RWPE1 (cell line): ENCODE measurements around the gene SPATA19.

Experiments used
- CTCF ChIA-PET: fragments of 350-600 bp; sonication (Branson Sonifier 250); formaldehyde crosslinking; extraction: SDS; loops from one replicate; lab custom pipeline; 2021; lab: Yijun Ruan, JAX
- POLR2A ChIA-PET: fragments of 400-600 bp; formaldehyde crosslinking; extraction: SDS; loops from one replicate; lab custom pipeline; 2020; ENCODE audit warnings: antibody characterized with exemption; ENCODE audit not compliant: low non-redundant PET; lab: Yijun Ruan, JAX
- DNase-seq: peaks from one replicate; pipeline ENCODE4 v3.0.0; 2012; ENCODE audit warnings: low spot score
- H3K27ac ChIP-seq: fragments of 450-650 bp; 2 replicates; pipeline ENCODE4 v1.5.1; 2017
- TF ChIP-seq, protein P1 (sequence below): fragments of 450-650 bp; conservative IDR thresholded peaks from 2 replicates; pipeline ENCODE4 v1.5.1; 2017; ENCODE audit warnings: low read depth, mild to moderate bottlenecking

Gene SPATA19

DNA sequence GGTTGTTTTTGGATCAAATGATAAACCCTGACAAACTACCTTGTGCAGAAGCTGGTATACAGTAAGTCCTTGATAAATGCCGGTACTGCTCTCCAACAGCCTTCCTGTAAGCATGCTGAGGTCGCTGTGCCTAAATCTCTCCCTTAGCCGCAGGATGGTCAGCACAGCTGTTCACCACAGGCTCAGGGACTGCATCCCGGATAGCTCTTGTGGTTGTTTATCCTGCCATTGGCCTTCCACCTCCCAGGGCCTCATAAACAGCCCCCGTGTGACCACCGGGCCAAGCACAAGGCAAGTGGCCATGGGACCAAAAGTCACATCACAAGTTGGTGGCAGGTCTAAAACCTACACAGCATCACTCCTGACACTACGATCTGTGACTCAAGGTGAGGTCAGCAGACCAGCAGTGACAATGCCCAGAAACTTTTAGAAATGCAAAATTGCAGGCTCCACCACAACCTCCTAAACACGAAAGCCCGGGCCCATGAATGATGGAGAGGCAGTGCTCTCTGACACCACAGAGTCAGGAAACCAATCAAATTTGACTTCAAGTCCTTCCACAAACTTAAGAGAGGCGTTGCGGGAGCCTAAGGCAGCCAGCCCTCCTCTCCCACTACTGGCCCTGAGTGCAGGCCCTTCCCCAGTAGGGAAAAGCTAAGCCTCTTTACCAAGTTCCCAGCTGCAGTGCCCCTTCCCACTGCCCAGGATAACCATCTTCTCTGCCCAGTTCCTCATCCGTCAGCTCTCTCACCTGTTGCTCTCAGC, 3.9 kb downstream of the SPATA19 start:
- TF ChIP-seq, protein P1, sequence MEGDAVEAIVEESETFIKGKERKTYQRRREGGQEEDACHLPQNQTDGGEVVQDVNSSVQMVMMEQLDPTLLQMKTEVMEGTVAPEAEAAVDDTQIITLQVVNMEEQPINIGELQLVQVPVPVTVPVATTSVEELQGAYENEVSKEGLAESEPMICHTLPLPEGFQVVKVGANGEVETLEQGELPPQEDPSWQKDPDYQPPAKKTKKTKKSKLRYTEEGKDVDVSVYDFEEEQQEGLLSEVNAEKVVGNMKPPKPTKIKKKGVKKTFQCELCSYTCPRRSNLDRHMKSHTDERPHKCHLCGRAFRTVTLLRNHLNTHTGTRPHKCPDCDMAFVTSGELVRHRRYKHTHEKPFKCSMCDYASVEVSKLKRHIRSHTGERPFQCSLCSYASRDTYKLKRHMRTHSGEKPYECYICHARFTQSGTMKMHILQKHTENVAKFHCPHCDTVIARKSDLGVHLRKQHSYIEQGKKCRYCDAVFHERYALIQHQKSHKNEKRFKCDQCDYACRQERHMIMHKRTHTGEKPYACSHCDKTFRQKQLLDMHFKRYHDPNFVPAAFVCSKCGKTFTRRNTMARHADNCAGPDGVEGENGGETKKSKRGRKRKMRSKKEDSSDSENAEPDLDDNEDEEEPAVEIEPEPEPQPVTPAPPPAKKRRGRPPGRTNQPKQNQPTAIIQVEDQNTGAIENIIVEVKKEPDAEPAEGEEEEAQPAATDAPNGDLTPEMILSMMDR: no peak
- H3K27ac ChIP-seq: no peak overlapping the region
- ChIA-PET CTCF (interaction anchor here (0.6 to 1.0 kb wide), 2 partner anchors 707 to 763 kb away, joined by 3 to 4 read pairs; no protein-coding TSS in a partner anchor), POLR2A (no interaction called here)
- no peak for DNase-seq

DNA sequence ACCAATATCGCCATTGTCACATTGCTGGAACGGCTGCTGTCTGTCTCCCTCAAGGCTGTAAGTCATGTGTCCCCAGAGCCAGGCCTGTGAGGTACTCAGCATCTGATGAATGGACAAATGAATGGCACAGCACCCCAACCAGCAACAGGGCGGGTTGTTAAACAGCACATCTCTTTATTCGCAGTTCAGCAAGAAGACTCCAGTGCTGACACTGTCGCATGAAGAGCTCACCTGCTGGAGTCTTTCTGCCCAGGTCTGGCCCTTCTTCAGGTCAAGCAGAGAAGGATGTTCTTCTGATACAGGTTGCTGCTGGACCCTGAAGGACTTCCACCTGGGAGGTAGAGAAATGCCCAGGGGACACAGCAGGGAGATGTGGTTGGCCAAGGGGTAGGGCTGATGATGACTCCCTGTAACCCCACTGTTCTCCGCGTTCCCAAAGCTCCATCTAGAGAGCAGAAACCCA, 4.8 kb downstream of the SPATA19 start:
- POLR2A ChIA-PET: no interaction called here
- TF ChIP-seq, protein P1: no peak
- DNase-seq: no peak
- CTCF ChIA-PET: no interaction called here
- H3K27ac ChIP-seq: no peak overlapping the region

DNA sequence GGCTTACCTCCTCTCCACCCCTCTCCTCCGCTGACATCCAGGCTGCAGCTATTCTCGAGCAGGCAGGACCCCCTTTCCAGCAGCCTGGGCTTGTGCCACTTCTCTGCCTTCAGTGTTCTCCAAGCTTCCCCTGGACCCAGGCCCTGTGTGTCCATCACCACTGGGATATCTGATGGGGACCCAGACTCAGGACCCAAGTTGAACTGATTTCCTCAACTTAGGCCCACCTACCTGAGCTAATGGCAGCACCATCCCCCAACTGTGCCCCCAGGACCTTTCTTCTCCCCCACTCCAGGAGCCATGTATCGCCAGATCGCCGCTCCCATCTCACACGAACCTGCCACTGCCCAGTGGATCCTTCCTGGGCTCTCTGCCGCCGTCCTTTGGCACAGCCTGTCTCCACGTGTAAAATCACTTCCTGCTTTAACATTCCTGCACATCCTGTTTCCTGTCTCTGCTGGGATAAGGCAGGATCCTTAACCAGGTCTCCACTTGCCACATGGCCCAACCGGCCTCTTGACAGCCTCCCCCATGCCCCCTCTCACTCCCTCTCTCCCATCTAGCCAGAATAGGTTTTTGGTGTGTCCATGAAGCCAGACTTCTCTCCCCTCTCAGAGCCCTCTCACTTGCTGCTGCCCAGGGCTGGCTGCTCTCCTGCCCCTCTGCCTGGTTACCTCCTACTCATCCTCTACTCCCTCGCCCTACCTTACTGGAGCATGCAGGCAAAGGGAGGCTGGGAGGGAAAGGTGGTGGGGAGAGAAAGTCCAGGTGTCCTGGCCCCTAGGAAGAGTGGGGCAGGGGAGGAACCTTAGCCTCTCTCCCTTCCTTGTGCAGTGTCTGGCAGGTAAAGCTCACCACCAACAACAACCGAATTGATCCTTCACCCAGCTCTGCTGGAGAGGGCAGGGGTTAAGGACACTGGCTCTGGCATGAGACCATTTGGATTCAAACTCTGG, 9.4 kb downstream of the SPATA19 start:
- H3K27ac ChIP-seq: no peak overlapping the region
- POLR2A ChIA-PET: no interaction called here
- no peak for DNase-seq
- CTCF ChIA-PET: interaction anchor here (0.6 to 2.5 kb wide), 5 partner anchors 8 to 757 kb away, joined by 3 to 29 read pairs (median 3); no protein-coding TSS in a partner anchor
- TF ChIP-seq, protein P1: 0 out of 2 replicates have a peak, but pooled peaks have one; percentile 13

DNA sequence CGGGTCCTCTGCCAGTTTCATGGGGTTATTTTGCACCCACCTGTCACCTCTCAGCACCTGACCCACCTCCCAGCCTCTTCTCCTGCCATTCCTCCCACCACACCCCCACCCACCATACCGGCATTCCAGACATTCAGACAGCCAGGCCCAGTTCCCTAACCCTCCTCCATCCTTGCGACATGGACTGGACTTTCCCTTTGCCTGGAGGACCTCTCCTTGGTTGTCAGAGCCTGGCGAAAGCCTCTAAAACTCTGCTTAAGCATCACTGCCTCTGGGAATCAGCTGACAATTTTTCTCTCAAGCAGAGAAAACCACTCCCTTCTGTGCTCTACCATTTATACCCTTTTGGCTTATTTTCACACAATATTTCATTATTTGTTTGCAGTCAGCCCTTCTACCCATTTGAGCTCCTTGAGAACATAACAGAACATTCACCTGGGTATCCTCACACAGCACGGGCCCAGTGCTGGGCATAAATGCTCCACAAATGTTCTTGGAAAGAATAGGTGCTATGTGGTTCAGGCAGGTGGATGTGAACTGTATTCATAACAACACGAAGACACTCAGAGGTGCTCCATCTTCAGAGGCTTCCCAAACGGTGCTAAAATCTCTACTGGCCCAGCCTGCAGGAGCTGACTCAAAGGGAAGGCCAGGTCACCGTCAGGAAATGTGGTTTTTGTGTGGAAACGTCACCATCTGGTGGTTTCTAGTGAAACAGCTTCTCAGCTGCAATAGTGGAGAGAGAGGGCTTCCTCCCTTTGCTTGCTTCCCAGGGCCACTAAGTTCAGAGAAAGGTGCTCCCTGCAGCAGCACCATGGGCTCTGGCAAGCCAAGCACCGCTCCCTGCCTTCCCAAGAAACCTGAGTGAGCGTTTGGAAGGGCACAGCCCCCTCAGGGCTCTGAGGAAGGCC, 10.4 kb downstream of the SPATA19 start:
- peak; percentile 58 for DNase-seq
- CTCF ChIA-PET: interaction anchor here (0.6 to 2.5 kb wide), 9 partner anchors 9 to 761 kb away, joined by 3 to 29 read pairs (median 3); no protein-coding TSS in a partner anchor
- POLR2A ChIA-PET: no interaction called here
- TF ChIP-seq, protein P1: peak; percentile 43
- H3K27ac ChIP-seq: no peak overlapping the region

DNA sequence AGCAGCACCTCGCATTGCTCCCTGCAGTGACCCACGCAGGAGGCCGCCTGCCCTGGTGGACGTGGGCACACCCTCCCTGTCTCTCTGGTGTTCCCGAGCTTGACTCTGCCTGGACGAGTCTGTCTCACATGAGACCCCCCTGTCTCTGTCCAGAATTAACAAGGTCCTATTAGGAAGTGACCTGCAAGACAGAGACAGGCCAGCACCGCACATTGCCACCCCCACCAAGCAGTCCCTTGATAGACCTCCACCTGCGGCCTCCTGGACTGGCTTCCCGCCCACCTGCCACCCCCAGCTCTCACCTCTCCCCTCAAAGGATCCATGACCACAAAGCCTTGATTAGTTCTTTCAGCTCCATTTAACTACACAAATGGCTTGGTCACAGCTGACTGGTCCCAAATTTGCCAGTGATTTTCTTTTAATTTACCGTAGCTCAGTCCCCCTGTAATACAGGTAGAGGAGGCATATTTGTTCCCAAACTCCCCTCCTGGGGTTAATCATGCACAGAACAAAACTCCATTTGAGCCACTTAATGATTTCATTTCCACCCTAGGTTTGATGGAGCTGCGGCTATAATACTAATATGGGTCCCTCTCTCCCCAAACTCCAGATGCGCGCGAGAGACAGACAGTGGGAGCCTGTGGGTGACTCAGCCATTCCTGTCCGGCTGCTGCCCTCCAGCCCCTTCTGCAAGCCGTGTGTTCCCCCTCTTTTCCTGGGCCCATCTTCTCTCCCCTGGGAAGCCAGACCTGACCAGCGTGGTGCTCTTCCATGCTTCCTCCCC, 11.2 kb downstream of the SPATA19 start:
- POLR2A ChIA-PET: no interaction called here
- TF ChIP-seq, protein P1: no peak
- DNase-seq: no peak
- no peak overlapping the region for H3K27ac ChIP-seq
- CTCF ChIA-PET: interaction anchor here (0.8 to 2.5 kb wide), 4 partner anchors 15 to 755 kb away, joined by 3 to 29 read pairs (median 3); no protein-coding TSS in a partner anchor
